HEK293 (cell line): Measurements from ENCODE around the gene OIP5.

Experiments
- CTCF ChIA-PET: fragments of 350-600 bp; formaldehyde crosslinking; extraction: SDS; loops from one replicate; lab custom pipeline; 2021; ENCODE audit warnings: antibody characterized with exemption; lab: Yijun Ruan, JAX
- POLR2A ChIA-PET: fragments of 300-600 bp; formaldehyde crosslinking; extraction: SDS; loops from one replicate; lab custom pipeline; 2020; ENCODE audit warnings: antibody characterized with exemption, inconsistent platforms; lab: Yijun Ruan, JAX
- H3K27ac ChIP-seq: fragments of 200-500 bp; sonication (Bioruptor generic); 2 replicates; pipeline ENCODE4 v1.5.1; 2014; ENCODE audit warnings: low read depth, low read length, control low read depth, inconsistent platforms; ENCODE audit errors: extremely low read depth
- H3K36me3 ChIP-seq, 2 experiments: fragments of 200-500 bp in 1 of 2; sonication (Bioruptor generic) in 1 of 2; 1 replicate in 1 of 2; 2 replicates in 1 of 2; pipeline ENCODE4 v1.5.1; 2014 to 2017; ENCODE audit warnings: inconsistent platforms in 2 of 2, low read length in 2 of 2; ENCODE audit not compliant: control insufficient read depth in 2 of 2, insufficient read depth in 1 of 2
- H3K4me1 ChIP-seq: fragments of 200-500 bp; sonication (Bioruptor generic); 2 replicates; pipeline ENCODE4 v1.5.1; 2014; ENCODE audit warnings: mild to moderate bottlenecking, low read length, inconsistent platforms; ENCODE audit not compliant: control insufficient read depth, insufficient read depth
- H3K4me3 ChIP-seq: 2 replicates; pipeline ENCODE4 v1.5.1; 2011; ENCODE audit warnings: low read depth, mild to moderate bottlenecking, control low read depth, low read length, moderate library complexity
- H3K9me3 ChIP-seq: fragments of 200-500 bp; sonication (Bioruptor generic); 2 replicates; pipeline ENCODE4 v1.5.1; 2014; ENCODE audit warnings: low read depth, low read length, inconsistent platforms; ENCODE audit not compliant: control insufficient read depth, insufficient read depth
- GLIS1 ChIP-seq: fragments of 450-650 bp; formaldehyde crosslinking; IDR thresholded peaks from 2 replicates; pipeline ENCODE4 v1.5.1; 2016; ENCODE audit warnings: missing biosample characterization, missing genetic modification characterization
- KLF1 ChIP-seq: fragments of 450-650 bp; formaldehyde crosslinking; IDR thresholded peaks from 2 replicates; pipeline ENCODE4 v1.5.1; 2016; ENCODE audit warnings: missing biosample characterization, missing genetic modification characterization
- SCRT1 ChIP-seq: fragments of 450-650 bp; formaldehyde crosslinking; IDR thresholded peaks from 2 replicates; pipeline ENCODE4 v1.5.1; 2016; ENCODE audit warnings: missing biosample characterization, missing genetic modification characterization, borderline replicate concordance
- ZNF114 ChIP-seq: fragments of 450-650 bp; formaldehyde crosslinking; IDR thresholded peaks from 2 replicates; pipeline ENCODE4 v1.5.0; 2017; ENCODE audit warnings: missing biosample characterization, missing genetic modification characterization
- ZNF248 ChIP-seq: fragments of 450-650 bp; formaldehyde crosslinking; IDR thresholded peaks from 2 replicates; pipeline ENCODE4 v1.5.1; 2017; ENCODE audit warnings: missing biosample characterization, missing genetic modification characterization
- ZNF266 ChIP-seq: fragments of 450-650 bp; formaldehyde crosslinking; IDR thresholded peaks from 2 replicates; pipeline ENCODE4 v1.5.1; 2016; ENCODE audit warnings: missing biosample characterization, missing genetic modification characterization, low read depth
- ZNF311 ChIP-seq: fragments of 450-650 bp; formaldehyde crosslinking; IDR thresholded peaks from 2 replicates; pipeline ENCODE4 v1.5.1; 2017; ENCODE audit warnings: missing biosample characterization, missing genetic modification characterization, borderline replicate concordance
- TF ChIP-seq, protein P1 (sequence below): fragments of 450-650 bp; formaldehyde crosslinking; IDR thresholded peaks from 2 replicates; pipeline ENCODE4 v1.5.1; 2017; ENCODE audit warnings: missing biosample characterization, missing genetic modification characterization
- TF ChIP-seq, protein P2 (sequence below): fragments of 450-650 bp; formaldehyde crosslinking; IDR thresholded peaks from 2 replicates; pipeline ENCODE4 v1.5.1; 2016; ENCODE audit warnings: missing biosample characterization, missing genetic modification characterization
- TF ChIP-seq, protein P3 (sequence below): fragments of 450-650 bp; formaldehyde crosslinking; IDR thresholded peaks from 2 replicates; pipeline ENCODE4 v1.5.1; 2016; ENCODE audit warnings: missing biosample characterization, missing genetic modification characterization, low read depth
- TF ChIP-seq, protein P4 (sequence below): fragments of 450-650 bp; IDR thresholded peaks from 2 replicates; pipeline ENCODE4 v1.5.1; 2018; ENCODE audit warnings: missing biosample characterization, missing genetic modification characterization
- TF ChIP-seq, protein P5 (sequence below): fragments of 450-650 bp; IDR thresholded peaks from 2 replicates; pipeline ENCODE4 v1.5.1; 2018; ENCODE audit warnings: missing biosample characterization, mild to moderate bottlenecking, missing genetic modification characterization
- TF ChIP-seq, protein P6 (sequence below): fragments of 450-650 bp; formaldehyde crosslinking; IDR thresholded peaks from 2 replicates; pipeline ENCODE4 v1.5.0; 2017; ENCODE audit warnings: missing biosample characterization, missing genetic modification characterization, borderline replicate concordance
- TF ChIP-seq, protein P7 (sequence below): fragments of 450-650 bp; formaldehyde crosslinking; IDR thresholded peaks from 2 replicates; pipeline ENCODE4 v1.5.1; 2016; ENCODE audit warnings: missing biosample characterization, missing genetic modification characterization, borderline replicate concordance

OIP5 gene

DNA sequence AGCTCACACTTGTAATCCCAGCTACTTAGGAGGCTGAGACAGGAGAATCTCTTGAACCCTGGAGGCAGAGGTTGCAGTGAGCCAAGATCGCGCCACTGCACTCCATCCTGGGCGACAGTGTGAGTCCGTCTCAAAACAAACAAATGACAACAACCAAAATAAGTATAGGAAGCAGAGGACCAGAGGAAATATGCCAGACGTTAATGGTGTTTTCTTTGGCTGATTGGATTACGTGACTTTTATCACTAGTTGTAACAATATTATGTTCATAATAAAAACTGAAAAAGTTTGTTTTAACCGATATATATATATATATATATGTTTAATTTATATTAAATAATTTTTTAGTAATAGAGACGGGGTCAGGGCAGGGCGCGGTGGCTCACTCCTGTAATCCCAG is 22.0 kb upstream of the OIP5 start:
- TF ChIP-seq, protein P1, sequence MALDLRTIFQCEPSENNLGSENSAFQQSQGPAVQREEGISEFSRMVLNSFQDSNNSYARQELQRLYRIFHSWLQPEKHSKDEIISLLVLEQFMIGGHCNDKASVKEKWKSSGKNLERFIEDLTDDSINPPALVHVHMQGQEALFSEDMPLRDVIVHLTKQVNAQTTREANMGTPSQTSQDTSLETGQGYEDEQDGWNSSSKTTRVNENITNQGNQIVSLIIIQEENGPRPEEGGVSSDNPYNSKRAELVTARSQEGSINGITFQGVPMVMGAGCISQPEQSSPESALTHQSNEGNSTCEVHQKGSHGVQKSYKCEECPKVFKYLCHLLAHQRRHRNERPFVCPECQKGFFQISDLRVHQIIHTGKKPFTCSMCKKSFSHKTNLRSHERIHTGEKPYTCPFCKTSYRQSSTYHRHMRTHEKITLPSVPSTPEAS = no peak
- TF ChIP-seq, protein P2, sequence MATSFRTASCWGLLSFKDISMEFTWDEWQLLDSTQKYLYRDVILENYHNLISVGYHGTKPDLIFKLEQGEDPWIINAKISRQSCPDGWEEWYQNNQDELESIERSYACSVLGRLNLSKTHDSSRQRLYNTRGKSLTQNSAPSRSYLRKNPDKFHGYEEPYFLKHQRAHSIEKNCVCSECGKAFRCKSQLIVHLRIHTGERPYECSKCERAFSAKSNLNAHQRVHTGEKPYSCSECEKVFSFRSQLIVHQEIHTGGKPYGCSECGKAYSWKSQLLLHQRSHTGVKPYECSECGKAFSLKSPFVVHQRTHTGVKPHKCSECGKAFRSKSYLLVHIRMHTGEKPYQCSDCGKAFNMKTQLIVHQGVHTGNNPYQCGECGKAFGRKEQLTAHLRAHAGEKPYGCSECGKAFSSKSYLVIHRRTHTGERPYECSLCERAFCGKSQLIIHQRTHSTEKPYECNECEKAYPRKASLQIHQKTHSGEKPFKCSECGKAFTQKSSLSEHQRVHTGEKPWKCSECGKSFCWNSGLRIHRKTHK (tag by site-specific recombination) = no peak
- TF ChIP-seq KLF1 (no peak), ZNF114 (no peak), ZNF311 (no peak)
- TF ChIP-seq, protein P3, sequence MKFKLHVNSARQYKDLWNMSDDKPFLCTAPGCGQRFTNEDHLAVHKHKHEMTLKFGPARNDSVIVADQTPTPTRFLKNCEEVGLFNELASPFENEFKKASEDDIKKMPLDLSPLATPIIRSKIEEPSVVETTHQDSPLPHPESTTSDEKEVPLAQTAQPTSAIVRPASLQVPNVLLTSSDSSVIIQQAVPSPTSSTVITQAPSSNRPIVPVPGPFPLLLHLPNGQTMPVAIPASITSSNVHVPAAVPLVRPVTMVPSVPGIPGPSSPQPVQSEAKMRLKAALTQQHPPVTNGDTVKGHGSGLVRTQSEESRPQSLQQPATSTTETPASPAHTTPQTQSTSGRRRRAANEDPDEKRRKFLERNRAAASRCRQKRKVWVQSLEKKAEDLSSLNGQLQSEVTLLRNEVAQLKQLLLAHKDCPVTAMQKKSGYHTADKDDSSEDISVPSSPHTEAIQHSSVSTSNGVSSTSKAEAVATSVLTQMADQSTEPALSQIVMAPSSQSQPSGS (tag by site-specific recombination) = no peak
- TF ChIP-seq, protein P4, sequence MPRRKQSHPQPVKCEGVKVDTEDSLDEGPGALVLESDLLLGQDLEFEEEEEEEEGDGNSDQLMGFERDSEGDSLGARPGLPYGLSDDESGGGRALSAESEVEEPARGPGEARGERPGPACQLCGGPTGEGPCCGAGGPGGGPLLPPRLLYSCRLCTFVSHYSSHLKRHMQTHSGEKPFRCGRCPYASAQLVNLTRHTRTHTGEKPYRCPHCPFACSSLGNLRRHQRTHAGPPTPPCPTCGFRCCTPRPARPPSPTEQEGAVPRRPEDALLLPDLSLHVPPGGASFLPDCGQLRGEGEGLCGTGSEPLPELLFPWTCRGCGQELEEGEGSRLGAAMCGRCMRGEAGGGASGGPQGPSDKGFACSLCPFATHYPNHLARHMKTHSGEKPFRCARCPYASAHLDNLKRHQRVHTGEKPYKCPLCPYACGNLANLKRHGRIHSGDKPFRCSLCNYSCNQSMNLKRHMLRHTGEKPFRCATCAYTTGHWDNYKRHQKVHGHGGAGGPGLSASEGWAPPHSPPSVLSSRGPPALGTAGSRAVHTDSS (tag by site-specific recombination) = no peak

DNA sequence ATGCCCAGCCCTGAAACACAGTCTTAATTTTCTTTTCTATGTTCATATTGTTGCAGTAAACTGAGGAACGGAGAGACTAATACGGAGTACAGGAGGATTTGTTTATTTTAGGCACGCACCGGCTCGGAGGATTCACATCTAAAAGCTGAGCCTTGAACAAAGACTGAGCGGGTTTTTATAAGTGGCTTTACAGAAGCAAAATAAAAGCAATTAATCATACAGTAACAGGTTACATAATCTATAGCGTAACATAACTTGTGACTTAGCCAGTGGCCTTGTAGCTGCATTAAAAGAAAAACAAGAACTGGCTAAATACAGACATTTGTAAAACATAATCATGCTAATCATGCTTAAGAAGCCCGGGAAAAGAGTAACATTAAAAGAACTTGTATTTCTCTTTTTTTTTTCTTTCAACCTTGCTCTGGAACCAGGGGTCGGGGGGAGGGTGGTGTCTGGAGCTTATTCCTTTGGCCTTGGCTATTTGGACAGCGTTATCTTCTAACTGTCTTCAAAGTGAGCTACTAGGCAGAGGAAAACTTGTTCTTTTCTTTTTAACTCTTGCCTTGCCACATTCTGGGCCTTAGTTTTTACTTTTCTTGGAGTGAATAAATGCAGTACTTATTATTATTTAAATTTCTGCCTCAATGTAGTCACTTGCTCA is 17.8 kb upstream of the OIP5 start:
- H3K36me3 ChIP-seq = peaks cover 78 to 83% of the 10 kb centered on the region in 2 experiments
- CTCF ChIA-PET = no interaction called here
- no peak overlapping the region for H3K4me3 ChIP-seq
- H3K27ac ChIP-seq = no peak overlapping the region
- H3K4me1 ChIP-seq = no peaks in the 10 kb centered on the region
- POLR2A ChIA-PET = interaction anchor here (0.6 to 1.1 kb wide), 2 partner anchors 17 to 18 kb away, joined by 3 read pairs; partner anchors contain the start of genes NUSAP1 and OIP5
- TF ChIP-seq, protein P5, sequence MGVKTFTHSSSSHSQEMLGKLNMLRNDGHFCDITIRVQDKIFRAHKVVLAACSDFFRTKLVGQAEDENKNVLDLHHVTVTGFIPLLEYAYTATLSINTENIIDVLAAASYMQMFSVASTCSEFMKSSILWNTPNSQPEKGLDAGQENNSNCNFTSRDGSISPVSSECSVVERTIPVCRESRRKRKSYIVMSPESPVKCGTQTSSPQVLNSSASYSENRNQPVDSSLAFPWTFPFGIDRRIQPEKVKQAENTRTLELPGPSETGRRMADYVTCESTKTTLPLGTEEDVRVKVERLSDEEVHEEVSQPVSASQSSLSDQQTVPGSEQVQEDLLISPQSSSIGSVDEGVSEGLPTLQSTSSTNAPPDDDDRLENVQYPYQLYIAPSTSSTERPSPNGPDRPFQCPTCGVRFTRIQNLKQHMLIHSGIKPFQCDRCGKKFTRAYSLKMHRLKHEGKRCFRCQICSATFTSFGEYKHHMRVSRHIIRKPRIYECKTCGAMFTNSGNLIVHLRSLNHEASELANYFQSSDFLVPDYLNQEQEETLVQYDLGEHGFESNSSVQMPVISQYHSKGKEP (tag by site-specific recombination) = no peak
- TF ChIP-seq ZNF248 (tag by site-specific recombination) (no peak), GLIS1 (tag by site-specific recombination) (no peak), ZNF266 (no peak), SCRT1 (tag by site-specific recombination) (no peak)
- TF ChIP-seq, protein P6, sequence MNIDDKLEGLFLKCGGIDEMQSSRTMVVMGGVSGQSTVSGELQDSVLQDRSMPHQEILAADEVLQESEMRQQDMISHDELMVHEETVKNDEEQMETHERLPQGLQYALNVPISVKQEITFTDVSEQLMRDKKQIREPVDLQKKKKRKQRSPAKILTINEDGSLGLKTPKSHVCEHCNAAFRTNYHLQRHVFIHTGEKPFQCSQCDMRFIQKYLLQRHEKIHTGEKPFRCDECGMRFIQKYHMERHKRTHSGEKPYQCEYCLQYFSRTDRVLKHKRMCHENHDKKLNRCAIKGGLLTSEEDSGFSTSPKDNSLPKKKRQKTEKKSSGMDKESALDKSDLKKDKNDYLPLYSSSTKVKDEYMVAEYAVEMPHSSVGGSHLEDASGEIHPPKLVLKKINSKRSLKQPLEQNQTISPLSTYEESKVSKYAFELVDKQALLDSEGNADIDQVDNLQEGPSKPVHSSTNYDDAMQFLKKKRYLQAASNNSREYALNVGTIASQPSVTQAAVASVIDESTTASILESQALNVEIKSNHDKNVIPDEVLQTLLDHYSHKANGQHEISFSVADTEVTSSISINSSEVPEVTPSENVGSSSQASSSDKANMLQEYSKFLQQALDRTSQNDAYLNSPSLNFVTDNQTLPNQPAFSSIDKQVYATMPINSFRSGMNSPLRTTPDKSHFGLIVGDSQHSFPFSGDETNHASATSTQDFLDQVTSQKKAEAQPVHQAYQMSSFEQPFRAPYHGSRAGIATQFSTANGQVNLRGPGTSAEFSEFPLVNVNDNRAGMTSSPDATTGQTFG (tag by site-specific recombination) = no peak
- TF ChIP-seq, protein P7, sequence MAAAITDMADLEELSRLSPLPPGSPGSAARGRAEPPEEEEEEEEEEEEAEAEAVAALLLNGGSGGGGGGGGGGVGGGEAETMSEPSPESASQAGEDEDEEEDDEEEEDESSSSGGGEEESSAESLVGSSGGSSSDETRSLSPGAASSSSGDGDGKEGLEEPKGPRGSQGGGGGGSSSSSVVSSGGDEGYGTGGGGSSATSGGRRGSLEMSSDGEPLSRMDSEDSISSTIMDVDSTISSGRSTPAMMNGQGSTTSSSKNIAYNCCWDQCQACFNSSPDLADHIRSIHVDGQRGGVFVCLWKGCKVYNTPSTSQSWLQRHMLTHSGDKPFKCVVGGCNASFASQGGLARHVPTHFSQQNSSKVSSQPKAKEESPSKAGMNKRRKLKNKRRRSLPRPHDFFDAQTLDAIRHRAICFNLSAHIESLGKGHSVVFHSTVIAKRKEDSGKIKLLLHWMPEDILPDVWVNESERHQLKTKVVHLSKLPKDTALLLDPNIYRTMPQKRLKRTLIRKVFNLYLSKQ = no peak
- no peaks in the 10 kb centered on the region for H3K9me3 ChIP-seq

More for the DNA sequence above, 22.0 kb upstream of the OIP5 start:
- CTCF ChIA-PET = interaction anchor here (0.8 kb wide), 1 partner anchor 22 kb away, joined by 4 read pairs; the partner anchor contains the start of genes NUSAP1 and OIP5
- no peak overlapping the region for H3K4me3 ChIP-seq
- H3K27ac ChIP-seq = no peak overlapping the region
- no peaks in the 10 kb centered on the region for H3K4me1 ChIP-seq
- POLR2A ChIA-PET = interaction anchor here (0.7 to 1.1 kb wide), 2 partner anchors 22 to 228 kb away, joined by 3 read pairs; partner anchors contain the start of genes NUSAP1 and OIP5
- peaks cover 85 to 87% of the 10 kb centered on the region in 2 experiments for H3K36me3 ChIP-seq
- no peaks in the 10 kb centered on the region for H3K9me3 ChIP-seq
